GM21786 (cell line): Measurements from ENCODE around the gene PABPC1L.
"Not testable (repeated sequence)": the region's sequence is repeated elsewhere in the genome, so short reads cannot be mapped to it uniquely, and the experiment has no call there.

ENCODE experiments used
- ATAC-seq: cut with Tn5 transposase; IDR thresholded peaks from one replicate; pipeline ENCODE4 v1.9.1; 2021; ENCODE audit not compliant: unreplicated experiment

The PABPC1L gene

DNA sequence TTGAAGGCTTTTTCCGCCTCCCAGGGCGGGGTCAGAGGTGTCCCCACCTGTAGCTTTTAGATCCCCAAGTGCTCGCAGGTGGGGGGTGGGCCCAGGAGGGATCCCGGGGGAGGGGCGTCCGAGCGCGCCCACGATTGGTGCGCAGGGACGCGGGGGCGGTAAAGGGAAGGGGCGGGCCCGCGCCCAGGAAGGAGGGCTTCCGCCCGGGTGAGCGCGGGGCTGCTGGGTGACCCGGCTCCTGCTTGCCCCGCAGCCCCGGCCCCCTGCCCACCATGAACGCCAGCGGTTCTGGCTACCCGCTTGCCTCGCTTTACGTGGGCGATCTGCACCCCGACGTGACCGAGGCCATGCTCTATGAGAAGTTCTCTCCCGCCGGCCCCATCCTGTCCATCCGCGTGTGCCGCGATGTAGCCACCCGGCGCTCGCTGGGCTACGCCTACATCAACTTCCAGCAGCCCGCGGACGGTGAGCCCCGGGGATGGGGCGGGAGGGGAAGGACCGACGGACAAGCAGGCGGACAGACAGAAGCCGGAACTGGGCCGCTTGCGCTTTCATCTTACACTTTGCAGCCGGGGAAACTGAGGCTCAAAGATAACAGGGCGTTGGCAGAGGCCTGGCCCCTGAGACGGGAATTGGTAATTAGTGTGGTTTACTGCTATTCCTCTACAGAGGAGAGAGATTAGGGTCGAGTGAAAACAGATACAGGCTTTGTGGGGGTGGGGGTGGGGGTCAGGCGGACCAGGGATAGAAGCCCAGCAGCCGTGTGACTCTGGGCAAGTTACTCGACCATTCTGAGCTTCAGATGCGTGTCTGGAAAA lies at the start of gene PABPC1L:
PABPC1L (plus strand) TSS at position 189 of the 818 bp plus-strand sequence; CDS start at position 273, 84 bp downstream.
- peak; percentile 76 for ATAC-seq

DNA sequence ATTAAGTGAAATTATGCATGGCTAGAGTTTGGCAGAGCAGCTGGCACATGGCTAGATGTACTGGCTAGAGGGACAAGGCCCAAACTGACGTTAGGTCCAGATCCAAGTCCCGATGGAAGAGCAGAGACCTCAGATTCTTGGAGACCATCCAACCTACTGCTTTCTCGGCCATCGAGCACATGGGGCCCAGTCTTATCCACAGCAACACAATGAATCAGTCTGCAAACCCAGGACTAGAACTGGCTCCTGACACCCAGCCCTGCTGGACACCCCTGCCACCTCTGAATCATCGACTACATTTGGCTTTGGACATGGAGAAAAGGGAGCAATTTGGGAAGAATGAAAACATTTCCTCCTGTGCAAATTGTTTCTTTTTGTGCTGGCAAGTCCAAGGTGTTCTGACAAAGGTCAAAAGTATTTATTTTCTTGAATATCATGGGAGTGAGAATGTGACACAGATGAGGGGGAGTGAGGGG lies 48.3 kb upstream of the PABPC1L start:
- ATAC-seq, result no peak

DNA sequence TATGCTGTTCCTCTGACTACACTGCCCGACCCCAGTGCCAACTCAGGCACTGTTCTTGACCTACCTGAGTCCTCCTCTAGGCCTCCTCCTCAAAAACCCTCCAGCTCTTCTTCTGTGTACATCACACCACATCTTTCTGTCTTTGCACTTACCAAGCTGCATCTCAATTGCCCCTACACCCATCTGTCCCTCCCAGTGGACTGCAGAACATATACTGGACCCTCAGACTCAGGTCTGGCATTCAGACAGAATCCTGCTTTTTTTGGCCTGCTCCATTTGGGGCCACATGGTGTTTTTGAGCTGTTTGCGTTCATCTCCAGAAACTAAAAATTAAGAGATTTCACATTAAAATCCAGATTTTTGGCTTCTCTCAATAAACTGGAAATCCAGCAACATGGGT lies 47.6 kb upstream of the PABPC1L start:
- ATAC-seq, result no peak

DNA sequence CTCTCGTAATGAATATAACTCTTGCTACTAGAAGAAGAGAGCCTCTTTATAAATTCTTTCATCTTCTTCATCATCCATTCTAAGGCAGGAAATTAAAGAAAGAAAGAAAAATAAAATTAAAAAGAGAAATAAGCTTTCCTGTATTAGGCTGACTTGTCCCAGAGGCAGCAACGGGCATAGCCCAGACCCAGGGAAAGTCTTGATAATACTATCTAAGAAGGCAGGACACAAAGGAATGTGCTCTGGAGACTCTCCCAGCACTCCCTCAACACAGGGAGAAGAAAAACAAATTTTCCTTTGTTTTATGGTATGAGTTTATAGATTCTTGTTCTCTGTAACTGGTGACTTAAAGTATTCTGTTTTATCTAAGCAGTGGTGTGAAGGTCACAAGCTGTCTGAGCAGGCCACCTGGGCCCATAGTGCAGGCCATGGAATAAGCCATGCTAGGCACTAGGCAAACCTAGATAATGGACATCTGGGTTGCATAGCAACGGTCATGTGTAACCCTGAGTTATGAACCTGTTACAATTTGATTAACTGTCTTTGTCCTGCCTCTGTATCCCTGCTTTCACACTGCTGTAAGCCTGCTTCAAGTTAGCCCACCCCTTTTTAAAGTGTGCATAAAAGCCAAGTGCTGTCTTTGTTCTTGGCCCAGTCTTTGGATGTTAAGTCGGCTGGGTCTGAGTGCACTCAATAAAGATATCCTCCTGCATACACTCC lies 46.3 kb upstream of the PABPC1L start:
- not testable (repeated sequence) for ATAC-seq

DNA sequence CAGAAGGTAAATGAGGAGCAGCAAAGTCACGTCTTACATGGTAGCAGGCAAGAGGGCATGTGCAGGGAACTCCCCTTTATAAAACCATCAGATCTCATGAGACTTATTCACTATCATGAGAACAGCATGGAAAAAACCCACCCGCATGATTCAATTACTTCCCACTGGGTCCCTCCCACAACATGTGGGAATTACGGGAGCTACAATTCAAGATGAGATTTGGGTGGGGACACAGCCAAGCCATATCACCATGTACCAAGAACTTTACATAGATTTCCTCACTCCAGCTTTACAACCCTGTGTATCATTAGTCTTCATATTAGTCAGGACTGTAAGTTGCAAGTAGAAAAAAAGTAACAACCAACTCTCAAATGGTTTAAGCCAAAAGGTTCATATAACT lies 45.4 kb upstream of the PABPC1L start:
- ATAC-seq, result not testable (repeated sequence)

DNA sequence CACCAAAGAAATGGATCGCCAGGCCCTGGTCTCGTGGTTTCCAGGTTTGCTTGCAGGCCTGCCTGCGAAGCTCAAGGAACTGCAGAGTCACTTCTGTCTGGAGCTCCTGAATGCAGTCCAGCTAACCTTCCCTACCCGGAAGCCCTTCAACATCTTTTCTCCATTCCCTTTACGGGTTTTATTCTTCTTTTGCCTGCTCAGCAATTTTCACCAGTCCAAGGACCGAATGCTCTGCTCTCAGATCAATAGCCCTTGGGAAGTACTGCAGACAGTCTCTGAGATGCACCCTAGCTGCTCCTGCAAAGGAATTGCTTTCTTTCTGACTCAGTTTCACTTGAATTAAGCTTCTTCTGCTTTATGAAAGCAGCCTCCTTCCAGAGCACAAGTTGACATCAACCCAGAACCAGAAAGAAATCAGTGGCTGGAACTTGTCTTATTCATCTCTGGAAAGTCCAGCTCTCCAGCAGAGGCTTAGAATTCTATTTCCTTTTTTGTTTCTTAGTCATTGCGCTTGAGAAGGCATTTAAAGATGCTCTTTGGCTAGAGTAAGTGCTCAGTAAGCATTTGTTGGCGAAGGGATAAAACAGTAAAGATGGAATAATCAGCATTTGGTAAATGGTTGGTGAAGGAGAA lies 43.0 kb upstream of the PABPC1L start:
- no peak for ATAC-seq

DNA sequence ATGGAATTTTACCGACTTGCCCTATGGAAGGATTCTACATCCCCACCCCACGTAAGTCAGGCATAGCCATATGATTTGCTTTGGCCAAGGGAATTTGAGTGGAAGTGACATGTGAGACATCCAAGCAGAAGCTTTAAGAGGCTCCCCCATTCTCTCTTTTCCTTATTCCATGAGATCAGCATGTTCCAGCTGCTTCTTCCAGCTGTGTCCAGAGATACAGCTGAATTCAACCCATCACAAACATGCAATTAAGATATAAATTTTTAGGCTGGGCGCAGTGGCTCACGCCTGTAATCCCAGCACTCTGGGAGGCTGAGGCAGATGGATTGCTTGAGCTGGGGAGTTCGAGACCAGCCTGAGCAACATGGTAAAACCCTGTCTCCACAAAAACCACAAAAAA lies 40.4 kb upstream of the PABPC1L start:
- ATAC-seq, result no peak

DNA sequence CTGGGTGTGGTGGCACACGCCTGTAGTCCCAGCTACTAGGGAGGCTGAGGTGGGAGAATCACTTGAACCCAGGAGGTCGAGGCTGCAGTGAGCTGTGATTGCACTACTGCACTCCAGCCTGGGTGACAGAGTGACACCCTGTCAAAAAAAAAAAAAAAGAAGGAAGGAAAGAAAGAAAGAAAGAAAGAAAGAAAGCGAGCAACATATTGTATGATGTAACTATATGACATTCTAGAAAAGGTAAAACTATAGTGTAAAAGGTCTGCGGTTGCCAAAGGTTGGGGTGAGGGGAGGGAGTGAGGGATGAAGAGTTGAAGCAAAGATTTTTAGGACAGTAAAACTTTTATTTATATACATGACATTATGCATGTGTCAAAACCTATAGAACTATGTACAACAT lies 27.5 kb upstream of the PABPC1L start:
- ATAC-seq, result not testable (repeated sequence)

DNA sequence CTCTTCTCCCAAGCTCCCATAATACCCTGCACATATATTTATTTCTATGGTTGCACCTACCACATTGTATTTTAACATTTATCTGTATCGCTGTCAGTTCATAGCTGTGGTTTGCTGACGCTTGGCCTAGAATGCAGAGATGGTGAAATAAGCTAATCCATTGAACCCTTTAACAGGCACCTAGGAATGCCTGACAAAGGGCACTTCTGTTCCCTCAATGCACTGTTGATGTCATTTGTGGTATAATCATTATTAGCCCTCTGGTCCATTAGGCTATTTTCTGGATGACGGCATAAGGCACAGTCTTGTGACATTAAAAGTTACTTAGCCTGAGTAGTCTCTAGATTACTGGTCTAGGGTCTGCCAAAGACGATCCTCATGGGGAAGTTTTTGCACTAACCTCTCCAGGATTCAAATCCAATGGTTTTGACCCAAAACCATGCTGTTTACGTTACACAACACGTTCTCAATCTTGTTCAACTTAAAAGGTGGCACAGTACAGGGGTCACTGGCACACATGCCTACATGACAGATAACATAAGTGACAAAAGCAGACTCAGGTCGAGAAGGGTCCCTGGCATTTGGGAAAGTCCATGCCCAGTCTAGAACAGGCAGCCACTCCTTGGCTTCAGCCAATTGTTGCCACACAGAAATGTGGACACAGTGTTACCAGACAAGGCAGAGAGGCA lies 26.5 kb upstream of the PABPC1L start:
- no peak for ATAC-seq

DNA sequence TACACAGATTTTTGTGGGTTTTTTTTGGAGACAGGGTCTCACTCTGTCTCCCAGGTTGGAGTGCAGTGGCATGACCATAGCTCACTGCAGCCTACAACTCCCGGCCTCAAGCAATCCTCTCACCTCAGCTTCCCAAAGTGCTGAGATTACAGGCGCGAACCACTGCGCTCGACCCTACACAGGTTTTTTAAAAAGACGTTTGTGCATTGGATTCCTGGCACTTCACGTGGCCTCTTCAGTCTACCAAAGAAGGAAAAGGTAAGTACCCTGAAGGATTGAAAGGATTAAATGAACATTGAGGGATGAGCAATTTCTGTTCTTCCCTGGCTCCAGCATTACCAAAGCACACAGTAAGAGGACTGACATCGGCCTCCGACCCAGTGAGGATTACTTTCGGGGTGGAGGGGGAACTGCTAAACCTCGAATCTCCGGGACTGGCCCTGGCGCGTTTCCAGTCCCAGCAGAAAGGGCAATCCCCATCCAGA lies 24.9 kb upstream of the PABPC1L start:
- ATAC-seq, result no peak

DNA sequence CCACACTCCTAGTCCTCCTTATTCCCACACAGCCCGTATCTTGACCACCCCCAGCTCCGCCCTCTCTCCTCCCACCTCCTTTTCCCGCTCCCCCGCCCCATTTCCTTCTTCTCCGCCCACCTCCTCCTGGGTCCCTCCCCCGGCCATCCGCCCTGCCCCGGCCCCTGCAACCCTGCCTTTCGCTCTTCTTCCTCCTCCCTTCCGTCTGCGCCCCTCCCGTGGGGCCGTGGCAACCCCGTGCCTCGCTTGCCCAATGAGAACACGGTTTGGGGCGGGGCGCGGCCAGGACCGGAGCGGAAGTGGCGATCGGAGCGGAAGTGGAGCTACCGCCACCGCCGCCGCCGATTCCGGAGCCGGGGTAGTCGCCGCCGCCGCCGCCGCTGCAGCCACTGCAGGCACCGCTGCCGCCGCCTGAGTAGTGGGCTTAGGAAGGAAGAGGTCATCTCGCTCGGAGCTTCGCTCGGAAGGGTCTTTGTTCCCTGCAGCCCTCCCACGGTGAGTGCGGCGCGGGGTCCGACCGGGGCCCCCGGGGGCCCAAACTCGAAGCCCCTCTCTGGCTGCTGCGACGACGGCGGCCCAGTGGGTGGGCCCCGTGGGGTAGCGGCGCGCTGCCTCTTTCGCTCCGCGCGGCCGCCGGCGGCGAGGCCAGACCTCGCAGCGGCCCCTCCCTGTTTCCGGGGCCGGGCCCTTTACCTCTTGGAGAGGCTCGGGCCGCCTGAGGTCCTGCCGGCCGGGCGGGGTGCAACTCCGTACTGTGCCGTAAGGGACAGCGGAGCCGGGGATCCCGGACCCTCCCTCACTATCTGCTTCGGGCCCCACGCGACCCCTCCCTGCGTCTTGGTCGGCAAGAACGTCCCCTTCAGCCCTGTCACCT lies 24.2 kb upstream of the PABPC1L start, which contains the start of gene YWHAB:
YWHAB (plus strand) TSS at position 314 of the 874 bp plus-strand sequence. CDS start 15,829 bp downstream, outside the sequence.
- peak; percentile 92 for ATAC-seq

DNA sequence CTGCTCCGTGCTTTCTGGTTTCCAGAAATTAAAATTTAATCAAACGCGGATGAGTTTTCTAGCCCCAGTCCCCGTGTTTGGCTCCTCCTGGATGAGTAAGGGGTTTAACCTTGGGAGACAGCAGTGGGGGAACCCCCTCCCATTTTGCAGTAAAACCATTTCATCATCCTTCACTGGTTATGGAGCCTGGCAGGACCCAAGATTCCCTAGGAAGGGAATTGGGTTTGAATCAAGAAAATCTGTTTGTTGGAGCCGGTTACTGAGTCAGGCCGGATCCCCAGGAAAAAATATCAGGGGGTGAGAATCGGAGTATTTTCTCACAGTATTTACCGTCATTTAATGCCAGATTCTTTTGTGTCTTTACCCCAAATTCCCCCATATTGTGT lies 23.6 kb upstream of the PABPC1L start:
- no peak for ATAC-seq

DNA sequence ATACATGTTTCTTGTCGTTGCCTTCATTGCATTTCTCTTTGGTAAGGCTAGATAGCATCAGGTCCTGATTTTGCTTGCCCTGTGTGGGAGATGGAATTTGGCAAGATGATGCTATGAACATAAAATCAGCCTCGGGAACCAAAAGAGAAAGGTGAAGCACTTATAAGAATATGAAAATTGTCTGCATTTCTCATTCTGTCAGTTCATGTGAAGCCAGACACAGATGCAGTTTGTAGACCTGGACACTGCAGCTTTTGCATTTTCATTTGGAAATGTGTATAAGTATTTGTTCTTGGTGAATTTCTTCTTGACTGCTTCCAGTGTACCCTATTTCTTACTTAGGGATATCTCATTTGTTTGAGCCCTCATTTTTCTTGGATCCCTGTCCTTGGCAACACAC lies 23.0 kb upstream of the PABPC1L start:
- ATAC-seq, result no peak

DNA sequence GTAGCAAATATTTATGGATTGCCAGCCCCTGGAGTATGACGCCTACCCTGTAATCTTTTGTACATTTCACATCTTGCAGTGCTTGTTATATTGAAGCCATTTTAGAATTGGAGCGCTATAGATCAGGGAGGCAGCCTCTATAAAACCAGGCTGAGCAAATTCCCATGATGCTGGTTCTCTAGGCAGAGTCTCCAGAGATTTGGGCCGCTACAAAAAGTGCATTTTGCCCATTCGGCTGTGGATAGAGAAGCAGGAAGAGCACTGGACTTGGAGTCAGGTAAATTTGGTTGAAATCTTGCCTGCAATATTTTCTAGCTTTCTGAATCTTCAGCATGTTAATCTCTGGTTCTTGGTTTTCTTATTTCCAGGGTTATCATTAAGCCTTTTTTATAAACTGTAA lies 22.4 kb upstream of the PABPC1L start:
- ATAC-seq, result no peak

DNA sequence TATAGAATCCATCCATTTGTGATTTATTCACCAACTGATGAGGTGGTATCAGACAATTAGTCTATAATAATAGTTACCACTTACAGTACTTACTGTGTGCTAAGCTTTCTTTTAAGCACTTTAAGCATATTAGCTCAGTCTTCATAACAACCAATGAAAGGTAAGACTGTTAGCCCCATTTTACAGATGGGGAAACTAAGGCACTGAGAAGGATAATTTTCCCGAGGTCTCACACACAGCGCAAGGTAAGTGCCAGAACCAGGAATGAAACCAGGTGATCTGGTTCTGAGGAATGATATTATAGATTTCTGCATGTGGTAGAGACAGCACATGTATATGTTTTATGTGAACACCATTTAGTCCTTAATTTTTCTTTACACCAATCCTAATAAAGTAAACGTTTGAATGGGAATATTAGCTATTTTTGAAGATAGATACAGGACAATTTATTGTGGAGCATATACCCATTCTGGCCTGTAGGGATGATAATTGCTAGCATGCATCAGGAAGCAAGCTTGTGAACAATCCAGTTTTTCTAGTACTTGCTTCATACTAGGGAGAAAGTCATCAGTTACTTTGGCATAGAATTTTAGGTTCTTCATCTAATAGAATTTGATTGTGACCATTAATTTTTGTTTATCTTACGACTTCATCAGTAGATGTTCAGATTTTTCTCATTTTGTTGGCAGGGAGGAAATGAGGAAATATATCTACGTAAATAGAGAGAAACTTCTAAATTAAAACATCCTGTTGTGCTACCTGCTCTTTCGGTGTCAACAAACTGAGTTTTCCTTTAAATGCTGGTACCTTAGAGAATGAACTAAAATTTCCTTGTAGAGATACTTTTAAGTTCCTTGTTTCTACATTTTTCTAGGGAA lies 21.4 kb upstream of the PABPC1L start:
- ATAC-seq, result no peak

DNA sequence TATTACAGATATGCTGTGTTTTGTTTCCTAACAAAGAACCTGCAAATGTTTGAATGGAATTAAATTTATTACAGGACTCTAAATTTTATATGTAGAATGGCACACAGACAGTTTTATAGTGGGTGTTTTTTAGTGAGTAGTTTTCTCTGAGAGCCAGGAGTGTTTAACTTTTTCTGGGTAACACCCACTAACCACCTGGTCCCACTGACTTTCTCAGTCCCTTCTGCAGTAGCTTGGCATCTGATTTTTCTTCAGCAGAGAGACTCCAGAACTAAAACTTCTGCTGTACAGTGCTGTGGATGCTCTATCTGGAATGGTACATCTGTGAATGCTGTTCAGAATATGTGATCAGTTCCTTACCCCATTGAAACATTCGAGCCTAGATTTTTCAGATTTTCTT lies 18.0 kb upstream of the PABPC1L start:
- ATAC-seq, result no peak

DNA sequence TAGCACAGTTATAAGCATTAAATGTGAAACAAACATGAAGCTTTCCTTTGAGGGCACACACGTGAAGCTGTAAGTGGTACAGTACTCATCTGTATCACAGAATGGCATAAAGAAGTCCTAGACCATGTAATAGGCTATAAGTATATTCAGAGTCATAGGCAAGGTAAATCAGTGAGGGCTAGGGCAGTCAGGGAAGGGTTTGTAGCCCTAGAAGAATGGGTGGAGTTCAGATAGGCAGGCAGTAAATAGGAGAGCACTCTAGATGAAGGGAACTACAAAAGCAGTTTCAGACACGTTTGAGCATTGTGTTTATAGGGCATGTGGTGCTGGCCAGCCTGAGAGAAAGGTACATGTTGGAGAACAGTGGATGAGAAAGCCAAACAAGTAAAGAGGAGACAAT lies 14.9 kb upstream of the PABPC1L start:
- no peak for ATAC-seq

DNA sequence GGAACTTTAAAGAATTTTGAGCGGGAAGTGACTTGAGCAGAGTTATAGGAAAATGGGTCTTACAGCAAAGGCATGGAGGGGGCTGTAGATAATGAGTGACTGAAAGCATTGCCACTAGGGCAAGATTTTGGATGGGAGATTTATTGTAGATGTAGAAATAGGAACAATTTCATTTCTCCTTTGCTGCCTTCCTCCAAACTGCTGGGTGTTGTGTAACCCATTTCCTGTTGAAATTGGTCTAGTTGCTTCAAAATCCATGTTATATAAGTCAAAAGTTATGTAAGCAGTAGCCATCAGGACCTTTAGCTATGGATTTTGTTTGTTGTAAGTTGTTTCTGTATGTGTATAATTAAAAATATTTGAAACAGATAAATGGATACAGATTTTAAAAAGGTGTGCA lies 13.3 kb upstream of the PABPC1L start:
- no peak for ATAC-seq

DNA sequence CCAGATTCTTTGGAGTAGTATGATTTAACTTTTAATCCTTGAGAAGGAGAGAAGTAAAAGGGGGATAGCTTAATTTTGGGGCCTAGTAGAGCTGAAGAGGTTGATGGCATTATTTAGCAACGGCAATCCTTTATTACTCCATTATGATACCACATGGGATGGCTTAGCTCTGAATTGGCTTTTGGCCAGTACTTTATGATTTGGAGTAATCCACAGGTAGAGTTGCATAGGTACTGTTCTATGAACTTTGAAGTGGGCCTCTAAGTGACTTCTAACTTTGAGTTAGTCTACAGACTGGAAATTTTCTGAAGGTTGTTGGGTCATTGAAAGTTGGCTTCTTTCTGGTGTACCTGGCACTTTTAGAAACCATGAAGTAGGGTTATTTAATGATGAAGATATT lies 12.7 kb upstream of the PABPC1L start:
- ATAC-seq, result no peak
